Coronary artery (tissue), 2 donors: ENCODE results near the gene INPP5D.
"Not testable (repeated sequence)": the region's sequence is repeated elsewhere in the genome, so short reads cannot be mapped to it uniquely, and the experiment has no call there.

Experiments used
- DNase-seq: peaks from one replicate; pipeline ENCODE4 v3.0.0-alpha.2; 2017; ENCODE audit warnings: low spot score
- H3K27ac ChIP-seq, 2 donors: fragments of 200-600 bp; sonication (generic); one replicate each; pipeline ENCODE4 v1.5.1; 2016 to 2019
- H3K4me3 ChIP-seq: fragments of 200-600 bp; sonication (generic); 2 replicates; pipeline ENCODE4 v1.5.1; 2016; ENCODE audit warnings: mild to moderate bottlenecking, moderate library complexity
- TF ChIP-seq, protein P1 (sequence below): fragments of 200-600 bp; sonication (generic); IDR thresholded peaks from one replicate; pipeline ENCODE4 v1.5.1; 2019; ENCODE audit warnings: antibody characterized with exemption

INPP5D gene

GRCh38 chr2:233061591-233062450 lies 1.7 kb downstream of the INPP5D start:
- TF ChIP-seq, protein P1, sequence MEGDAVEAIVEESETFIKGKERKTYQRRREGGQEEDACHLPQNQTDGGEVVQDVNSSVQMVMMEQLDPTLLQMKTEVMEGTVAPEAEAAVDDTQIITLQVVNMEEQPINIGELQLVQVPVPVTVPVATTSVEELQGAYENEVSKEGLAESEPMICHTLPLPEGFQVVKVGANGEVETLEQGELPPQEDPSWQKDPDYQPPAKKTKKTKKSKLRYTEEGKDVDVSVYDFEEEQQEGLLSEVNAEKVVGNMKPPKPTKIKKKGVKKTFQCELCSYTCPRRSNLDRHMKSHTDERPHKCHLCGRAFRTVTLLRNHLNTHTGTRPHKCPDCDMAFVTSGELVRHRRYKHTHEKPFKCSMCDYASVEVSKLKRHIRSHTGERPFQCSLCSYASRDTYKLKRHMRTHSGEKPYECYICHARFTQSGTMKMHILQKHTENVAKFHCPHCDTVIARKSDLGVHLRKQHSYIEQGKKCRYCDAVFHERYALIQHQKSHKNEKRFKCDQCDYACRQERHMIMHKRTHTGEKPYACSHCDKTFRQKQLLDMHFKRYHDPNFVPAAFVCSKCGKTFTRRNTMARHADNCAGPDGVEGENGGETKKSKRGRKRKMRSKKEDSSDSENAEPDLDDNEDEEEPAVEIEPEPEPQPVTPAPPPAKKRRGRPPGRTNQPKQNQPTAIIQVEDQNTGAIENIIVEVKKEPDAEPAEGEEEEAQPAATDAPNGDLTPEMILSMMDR: peak; percentile 18
- peak overlapping the region; percentile 69 for H3K4me3 ChIP-seq
- H3K27ac ChIP-seq: peak overlapping the region; percentile 19 to 85
- peak; percentile 78 for DNase-seq

DNA sequence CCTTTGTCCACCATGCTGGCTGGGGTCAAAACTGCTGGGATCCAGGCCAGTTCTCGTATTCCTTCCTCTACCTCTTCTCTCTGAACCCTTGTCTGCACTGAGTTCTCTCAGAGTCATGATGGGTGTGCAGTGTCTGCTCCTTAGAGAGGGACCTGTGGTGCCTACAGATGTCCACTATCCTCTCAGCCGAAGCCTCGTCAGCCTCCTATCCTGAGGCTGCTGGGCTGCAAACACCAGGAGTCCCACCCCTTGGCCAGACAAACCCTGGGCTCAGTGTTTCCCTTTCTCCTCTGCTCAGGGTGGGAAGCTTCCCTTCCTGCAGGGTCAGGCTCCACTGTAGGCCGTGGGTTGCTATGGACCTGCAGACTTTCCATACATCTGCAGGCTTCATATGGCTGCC lies 2.3 kb downstream of the INPP5D start:
- Histone ChIP-seq H3K27ac (peak overlapping the region in 1 of 2 donors; percentile 85), H3K4me3 (peak overlapping the region; percentile 69)
- DNase-seq: peak; percentile 67
- TF ChIP-seq, protein P1: no peak

DNA sequence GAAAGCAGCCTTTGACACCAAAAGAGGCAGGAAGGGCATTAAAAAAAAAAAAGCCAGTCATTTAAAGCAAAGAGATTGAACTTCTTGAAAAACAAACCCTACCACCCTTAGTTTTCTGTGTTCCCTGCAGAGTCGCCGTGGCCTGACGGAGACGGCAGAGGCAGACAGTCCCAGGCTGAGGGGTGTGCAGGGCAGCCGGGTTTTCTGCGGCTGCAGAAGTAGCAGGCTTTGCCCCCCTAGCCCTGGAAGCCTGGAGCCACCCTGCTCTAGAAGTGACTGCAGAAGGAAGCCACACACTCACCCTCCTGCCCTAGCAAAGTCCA lies 2.8 kb downstream of the INPP5D start:
- TF ChIP-seq, protein P1: no peak
- peak overlapping the region; percentile 34 for H3K4me3 ChIP-seq
- DNase-seq: no peak
- peak overlapping the region in 1 of 2 donors; percentile 54 for H3K27ac ChIP-seq

DNA sequence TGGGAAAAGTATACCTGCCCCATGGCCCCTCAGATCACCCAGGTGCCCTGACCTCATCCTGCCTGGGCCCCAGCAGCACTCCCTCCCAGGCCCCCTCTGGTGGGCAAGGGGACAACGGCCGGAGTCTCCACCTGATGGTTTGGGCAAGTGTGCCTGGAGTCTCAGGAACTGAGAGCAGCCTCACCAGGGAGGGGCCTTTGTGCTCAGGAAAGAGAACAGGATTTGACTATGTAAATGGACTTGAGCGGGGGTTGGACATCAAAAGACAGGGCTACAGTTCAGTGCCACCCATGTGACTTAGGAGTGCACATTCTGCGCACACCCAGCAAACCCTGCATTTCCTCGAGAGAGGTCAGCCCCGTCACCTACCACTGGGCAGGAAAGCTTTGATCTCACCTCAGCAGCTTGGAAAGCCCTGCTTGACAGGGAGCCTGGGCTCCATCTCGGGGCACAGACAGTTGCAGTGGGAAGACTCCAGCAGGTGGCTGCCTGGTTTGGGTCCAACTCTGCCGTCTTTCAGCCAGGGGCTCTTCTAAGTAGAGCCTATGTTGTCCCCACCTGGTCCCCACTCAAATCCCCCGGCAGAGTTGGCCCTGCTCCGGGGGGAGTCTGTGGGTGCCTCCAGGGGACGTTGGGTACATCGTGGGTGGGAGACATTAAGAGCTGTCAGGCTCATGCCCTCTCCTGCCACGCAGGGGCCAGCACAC lies 3.3 kb downstream of the INPP5D start:
- Histone ChIP-seq H3K4me3 (peak overlapping the region; percentile 34), H3K27ac (peak overlapping the region in 1 of 2 donors; percentile 54)
- TF ChIP-seq, protein P1: no peak
- peak; percentile 69 for DNase-seq

- peak overlapping the region in 1 of 2 donors; percentile 54 for H3K27ac ChIP-seq
- TF ChIP-seq, protein P1: no peak
- no peak overlapping the region for H3K4me3 ChIP-seq
- peak; percentile 69 for DNase-seq
Measured at GRCh38 chr2:233063976-233064411, 3.9 kb downstream of the INPP5D start.

DNA sequence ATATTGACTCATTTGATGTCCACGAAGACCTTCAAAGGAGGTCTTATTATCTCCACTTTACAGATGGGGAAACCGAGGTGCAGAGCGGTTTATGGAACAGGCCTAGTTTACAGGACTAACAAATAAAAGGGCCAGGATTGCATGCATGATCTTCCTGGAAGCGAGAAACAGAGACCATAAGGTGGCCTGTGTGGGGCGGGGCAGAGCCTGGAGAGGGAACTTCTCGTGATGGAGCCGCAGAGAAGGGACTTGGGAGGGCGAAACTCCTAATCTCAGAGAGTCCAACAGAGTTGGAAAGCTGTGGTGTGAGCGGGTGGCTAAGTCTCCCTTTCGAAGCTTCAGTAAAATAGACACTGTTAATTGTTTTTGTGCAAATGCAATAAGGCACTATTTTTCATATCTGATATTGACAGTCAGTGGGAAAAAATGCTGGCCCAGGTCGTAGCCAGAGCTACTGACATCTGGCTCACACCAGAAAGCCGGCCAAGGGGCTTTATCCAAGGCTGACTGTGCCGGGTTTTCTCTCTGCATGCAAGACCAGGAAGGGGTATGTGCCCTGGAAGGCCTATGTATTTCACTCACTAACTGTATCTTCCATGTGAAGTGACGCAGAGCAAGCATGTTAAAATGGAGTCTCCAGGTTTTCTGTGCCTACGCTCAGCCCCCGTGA lies 4.5 kb downstream of the INPP5D start:
- H3K27ac ChIP-seq: no peak overlapping the region
- TF ChIP-seq, protein P1: no peak
- DNase-seq: peak; percentile 40
- no peak overlapping the region for H3K4me3 ChIP-seq

GRCh38 chr2:233065200-233065589 lies 5.1 kb downstream of the INPP5D start:
- DNase-seq: peak; percentile 22
- H3K27ac ChIP-seq, H3K4me3 ChIP-seq: not testable (repeated sequence)
